Measurements from ENCODE around the gene SMARCD1.

- TF ChIP-seq CTCF (IDR thresholded peaks at IDR 0.05; ENCODE audit: low read length) = no peak
- TF ChIP-seq EZH2 (IDR thresholded peaks at IDR 0.05; ENCODE audit: borderline replicate concordance, low read length) = no peak
These were observed 23.0 kb upstream of the SMARCD1 start for GRCh38 chr12:50061946-50062686.
